Osteocyte (in vitro differentiated cells): Measurements from ENCODE around the gene FRMPD1. TPM values are rescaled to one million over a fixed set of nuclear protein-coding genes. Genes with fewer than 3 reads are reported as not detected.
"Not testable (repeated sequence)": the region's sequence is repeated elsewhere in the genome, so short reads cannot be mapped to it uniquely, and the experiment has no call there.

ENCODE experiments used
- DNase-seq: peaks from one replicate; pipeline ENCODE4 v3.0.0; 2021; ENCODE audit warnings: mixed read lengths; ENCODE audit not compliant: unreplicated experiment; ENCODE audit errors: extremely low spot score
- H3K27ac Mint-ChIP-seq: one replicate; pipeline ENCODE4 v1.8.0; 2021; ENCODE audit warnings: mild to moderate bottlenecking, mixed read lengths; ENCODE audit not compliant: unreplicated experiment
- H3K27me3 Mint-ChIP-seq: one replicate; pipeline ENCODE4 v1.8.0; 2021; ENCODE audit warnings: mixed read lengths; ENCODE audit not compliant: unreplicated experiment
- H3K36me3 Mint-ChIP-seq: one replicate; pipeline ENCODE4 v1.8.0; 2021; ENCODE audit warnings: mixed read lengths; ENCODE audit not compliant: unreplicated experiment
- H3K4me1 Mint-ChIP-seq: one replicate; pipeline ENCODE4 v1.8.0; 2021; ENCODE audit warnings: mixed read lengths; ENCODE audit not compliant: unreplicated experiment
- H3K4me3 Mint-ChIP-seq: one replicate; pipeline ENCODE4 v1.8.0; 2021; ENCODE audit warnings: mild to moderate bottlenecking, moderate library complexity, mixed read lengths; ENCODE audit not compliant: unreplicated experiment
- H3K9me3 Mint-ChIP-seq: one replicate; pipeline ENCODE4 v1.8.0; 2021; ENCODE audit warnings: mixed read lengths; ENCODE audit not compliant: unreplicated experiment
- CTCF ChIP-seq: fragments of 200-600 bp; sonication (generic); IDR thresholded peaks from 2 replicates; pipeline ENCODE4 v1.5.0; 2021; ENCODE audit warnings: antibody characterized with exemption, mild to moderate bottlenecking, moderate library complexity
- total RNA-seq: library from RNA; stranded (reverse); gene quantifications from 2 replicates; pipeline ENCODE4 v1.2.1, GENCODE V29; 2021

The FRMPD1 gene
- total RNA-seq, 1 donor from 2014 or later, result not detected

DNA sequence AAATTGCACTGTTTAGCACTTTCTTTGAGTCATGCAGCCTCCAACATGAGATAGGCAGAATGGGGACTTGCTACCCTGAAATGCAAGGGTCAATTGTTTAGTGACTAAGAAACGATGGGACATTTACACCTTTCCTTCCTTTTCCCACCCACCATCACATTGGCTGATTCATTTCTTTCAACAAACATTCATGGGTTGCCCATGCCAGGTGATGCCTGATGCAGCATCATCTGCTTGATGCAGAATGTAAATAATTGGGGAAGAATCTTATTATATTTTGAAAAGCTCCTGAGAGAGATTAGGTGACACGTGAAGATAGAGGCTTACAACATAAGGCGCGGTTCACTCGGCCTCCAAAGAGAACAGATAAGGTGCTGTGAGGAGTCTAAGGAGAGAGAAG, 98.4 kb downstream of the FRMPD1 start:
- no peaks in the 10 kb centered on the region for H3K9me3 Mint-ChIP-seq

DNA sequence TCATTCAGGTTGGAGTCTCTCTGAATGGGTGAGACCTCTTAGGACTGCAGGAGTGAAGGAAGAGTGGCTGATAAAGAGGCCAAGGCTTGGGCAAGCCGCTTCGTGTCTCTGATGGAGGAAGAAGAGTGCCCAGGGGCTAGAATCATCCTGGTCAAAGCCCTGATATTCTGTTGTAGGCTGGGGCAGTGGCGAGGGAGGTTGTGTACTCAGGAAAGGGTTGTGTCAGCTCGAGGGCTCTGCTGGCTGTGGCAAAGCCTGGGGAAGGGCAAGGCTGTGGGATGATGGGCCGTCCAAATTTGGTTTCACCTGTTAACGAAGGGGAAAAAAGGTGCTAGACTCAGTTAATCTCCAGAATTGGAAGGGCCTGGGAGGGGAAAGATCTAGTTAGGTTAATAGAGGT, 100.4 kb downstream of the FRMPD1 start:
- Mint-ChIP-seq H3K36me3 (no peaks in the 10 kb centered on the region), H3K9me3 (no peaks in the 10 kb centered on the region), H3K27ac (no peak overlapping the region), H3K4me1 (peaks cover 10% of the 10 kb centered on the region), H3K4me3 (no peak overlapping the region), H3K27me3 (peaks cover 3% of the 10 kb centered on the region)
- no peak for TF ChIP-seq CTCF
- DNase-seq, result no peak

More for the DNA sequence above, 98.4 kb downstream of the FRMPD1 start:
- Mint-ChIP-seq H3K4me3 (no peak overlapping the region), H3K36me3 (no peaks in the 10 kb centered on the region), H3K27me3 (peaks cover 16% of the 10 kb centered on the region), H3K27ac (no peak overlapping the region), H3K4me1 (peaks cover 4% of the 10 kb centered on the region)
- TF ChIP-seq CTCF, result no peak
- DNase-seq, result no peak

- H3K27ac Mint-ChIP-seq, H3K27me3 Mint-ChIP-seq, H3K4me3 Mint-ChIP-seq, H3K36me3 Mint-ChIP-seq, DNase-seq, H3K9me3 Mint-ChIP-seq: not testable (repeated sequence)
- H3K4me1 Mint-ChIP-seq, result peaks cover 10% of the 10 kb centered on the region
Observed at GRCh38 chr9:37751704-37752103, 101.0 kb downstream of the FRMPD1 start.

DNA sequence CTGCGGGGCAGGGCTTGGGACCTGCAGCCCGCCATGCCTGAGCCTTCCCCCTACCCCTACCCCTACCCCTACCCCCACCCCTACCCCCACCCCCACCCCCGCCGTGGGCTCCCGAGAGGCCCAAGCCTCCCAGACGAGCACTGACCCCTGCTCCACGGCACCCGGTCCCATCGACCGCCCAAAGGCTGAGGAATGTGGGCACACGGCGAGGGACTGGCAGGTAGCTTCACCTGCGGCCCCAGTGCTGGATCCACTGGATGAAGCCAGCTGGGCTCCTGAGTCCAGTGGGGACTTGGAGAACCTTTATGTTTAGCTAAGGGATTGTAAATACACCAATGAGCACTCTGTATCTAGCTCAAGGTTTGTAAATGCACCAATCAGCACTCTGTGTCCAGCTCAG, 101.4 kb downstream of the FRMPD1 start:
- H3K4me1 Mint-ChIP-seq, result peaks cover 10% of the 10 kb centered on the region
- DNase-seq, H3K27ac Mint-ChIP-seq, H3K36me3 Mint-ChIP-seq, H3K27me3 Mint-ChIP-seq, H3K9me3 Mint-ChIP-seq, H3K4me3 Mint-ChIP-seq: not testable (repeated sequence)

GRCh38 chr9:37752642-37753488, 102.1 kb downstream of the FRMPD1 start:
- H3K27ac Mint-ChIP-seq, result peak overlapping the region; percentile 97
- no peak for DNase-seq
- peaks cover 6% of the 10 kb centered on the region for H3K36me3 Mint-ChIP-seq
- peaks cover 3% of the 10 kb centered on the region for H3K27me3 Mint-ChIP-seq
- no peaks in the 10 kb centered on the region for H3K9me3 Mint-ChIP-seq
- peaks cover 10% of the 10 kb centered on the region for H3K4me1 Mint-ChIP-seq
- TF ChIP-seq CTCF, result no peak
- H3K4me3 Mint-ChIP-seq, result peak overlapping the region; percentile 99

DNA sequence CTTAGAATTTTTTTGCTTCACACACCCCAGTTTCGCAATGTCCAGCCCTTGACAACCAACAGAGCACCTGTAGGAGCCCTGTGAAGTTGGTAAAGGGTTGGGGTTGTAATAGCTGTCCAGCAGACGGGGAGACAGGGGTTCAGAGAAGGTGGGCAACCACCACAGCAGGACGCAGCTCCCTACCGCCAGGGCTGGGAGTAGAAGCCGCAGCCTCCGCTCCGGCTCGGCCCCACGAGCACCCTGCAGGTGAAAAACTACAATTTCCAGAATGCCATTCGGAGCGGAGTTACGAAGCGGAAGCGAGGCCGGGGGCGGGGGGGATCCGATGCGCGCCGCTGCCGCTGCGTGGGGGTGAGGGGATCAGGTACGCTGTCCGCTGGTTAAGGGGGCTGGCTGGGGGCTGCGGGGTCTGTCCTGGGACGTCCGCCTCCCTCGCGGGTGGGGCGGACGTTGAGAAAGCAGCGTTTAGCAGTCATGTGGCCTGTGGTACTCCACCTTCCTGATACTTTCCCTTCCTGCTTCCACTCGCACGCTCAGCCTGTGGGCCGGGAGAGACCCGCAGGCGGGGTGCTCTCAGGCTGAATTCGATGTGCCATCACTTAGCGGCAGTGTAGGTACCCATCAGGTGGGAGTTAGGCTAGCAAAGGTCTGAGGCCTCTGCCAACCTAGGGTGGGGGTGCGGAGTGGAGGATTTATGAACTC, 102.9 kb downstream of the FRMPD1 start, which contains the start of gene TRMT10B:
TRMT10B (plus strand) TSS at position 317 of the 702 bp plus-strand sequence. CDS start 8,127 bp downstream, outside the sequence.
- Mint-ChIP-seq H3K27ac (peak within 1 kb of the TSS; percentile 97), H3K9me3 (no peaks in the 10 kb centered on the region), H3K4me3 (peak within 1 kb of the TSS; percentile 99), H3K27me3 (peaks cover 3% of the 10 kb centered on the region), H3K36me3 (peaks cover 6% of the 10 kb centered on the region), H3K4me1 (peaks cover 10% of the 10 kb centered on the region)
- TF ChIP-seq CTCF, result no peak
- DNase-seq, result peak; percentile 89
